Ascending aorta (tissue), 2 donors: ENCODE results near the gene SF3B4. TPM values are rescaled to one million over a fixed set of nuclear protein-coding genes. Genes with fewer than 3 reads are reported as not detected.
"Not testable (repeated sequence)": the region's sequence is repeated elsewhere in the genome, so short reads cannot be mapped to it uniquely, and the experiment has no call there.

Experiments
- DNase-seq, 2 donors: peaks; one replicate each; pipeline ENCODE4 v3.0.0-alpha.2; 2019; ENCODE audit warnings: low spot score in 2 of 2
- H3K27ac ChIP-seq, 2 donors: fragments of 200-600 bp; sonication (generic); one replicate each; pipeline ENCODE4 v1.5.1; 2016 to 2017; ENCODE audit warnings: mild to moderate bottlenecking in 1 of 2
- H3K27me3 ChIP-seq: fragments of 200-600 bp; sonication (generic); one replicate; pipeline ENCODE4 v1.5.1; 2017
- H3K36me3 ChIP-seq, 2 donors: fragments of 200-600 bp; sonication (generic); one replicate each; pipeline ENCODE4 v1.5.1; 2016
- H3K4me1 ChIP-seq, 2 donors: fragments of 200-600 bp; sonication (generic); one replicate each; pipeline ENCODE4 v1.5.1; 2016 to 2017; ENCODE audit warnings: mild to moderate bottlenecking in 1 of 2
- H3K4me3 ChIP-seq, 2 donors: fragments of 200-600 bp; sonication (generic); one replicate each; pipeline ENCODE4 v1.5.1; 2016 to 2017; ENCODE audit warnings: mild to moderate bottlenecking in 1 of 2
- H3K9me3 ChIP-seq, 2 donors: fragments of 200-600 bp; sonication (generic); one replicate each; pipeline ENCODE4 v1.5.1; 2016
- intact Hi-C: fragments of 100-400 bp; cut with DNase I; formaldehyde crosslinking; loops from one replicate; pipeline ENCODE4 v1.15.1; 2023
- total RNA-seq: library from RNA; depleted of rRNA; stranded (reverse); fragments of >200 nt; gene quantifications from one replicate; pipeline ENCODE4 v1.1.0, GENCODE V29; 2016
- TF ChIP-seq, protein P1 (sequence below), 3 experiments: fragments of 200-600 bp in 2 of 3; fragments of 450-650 bp in 1 of 3; sonication (generic) in 2 of 3; IDR thresholded peaks; one replicate each; pipeline ENCODE4 v1.5.1; 2016 to 2019; ENCODE audit warnings: antibody characterized with exemption in 3 of 3, mild to moderate bottlenecking in 1 of 3, moderate library complexity in 1 of 3

The SF3B4 gene
- total RNA-seq, 1 donor from 2014 or later: 87.3 TPM

DNA sequence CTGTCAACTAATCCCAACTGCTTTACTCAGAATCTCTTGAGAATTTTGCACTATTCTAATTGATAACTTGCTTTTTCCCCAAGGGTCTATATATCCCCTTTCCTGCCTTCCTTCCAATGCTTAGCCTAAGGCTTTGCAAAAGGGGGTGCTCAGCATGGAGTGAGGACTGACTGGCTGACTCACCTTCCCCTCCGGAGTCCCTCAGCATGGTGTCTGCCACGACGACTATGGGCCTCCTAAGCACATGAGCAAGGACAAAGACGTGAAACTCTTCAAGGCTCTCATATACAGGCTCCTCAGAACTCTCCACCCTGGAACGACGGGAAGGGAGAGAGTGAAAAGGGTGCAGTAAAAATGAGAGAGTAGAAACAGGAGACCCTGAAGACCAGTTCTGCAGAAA, 22.3 kb upstream of the SF3B4 start:
- no peak for DNase-seq
- H3K36me3 ChIP-seq: peaks cover 49 to 53% of the 10 kb centered on the region in 2 donors
- no peaks in the 10 kb centered on the region for H3K27me3 ChIP-seq
- H3K4me3 ChIP-seq: no peak overlapping the region
- TF ChIP-seq, protein P1, sequence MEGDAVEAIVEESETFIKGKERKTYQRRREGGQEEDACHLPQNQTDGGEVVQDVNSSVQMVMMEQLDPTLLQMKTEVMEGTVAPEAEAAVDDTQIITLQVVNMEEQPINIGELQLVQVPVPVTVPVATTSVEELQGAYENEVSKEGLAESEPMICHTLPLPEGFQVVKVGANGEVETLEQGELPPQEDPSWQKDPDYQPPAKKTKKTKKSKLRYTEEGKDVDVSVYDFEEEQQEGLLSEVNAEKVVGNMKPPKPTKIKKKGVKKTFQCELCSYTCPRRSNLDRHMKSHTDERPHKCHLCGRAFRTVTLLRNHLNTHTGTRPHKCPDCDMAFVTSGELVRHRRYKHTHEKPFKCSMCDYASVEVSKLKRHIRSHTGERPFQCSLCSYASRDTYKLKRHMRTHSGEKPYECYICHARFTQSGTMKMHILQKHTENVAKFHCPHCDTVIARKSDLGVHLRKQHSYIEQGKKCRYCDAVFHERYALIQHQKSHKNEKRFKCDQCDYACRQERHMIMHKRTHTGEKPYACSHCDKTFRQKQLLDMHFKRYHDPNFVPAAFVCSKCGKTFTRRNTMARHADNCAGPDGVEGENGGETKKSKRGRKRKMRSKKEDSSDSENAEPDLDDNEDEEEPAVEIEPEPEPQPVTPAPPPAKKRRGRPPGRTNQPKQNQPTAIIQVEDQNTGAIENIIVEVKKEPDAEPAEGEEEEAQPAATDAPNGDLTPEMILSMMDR (IDR thresholded peaks at IDR 0.05): no peak
- no peaks in the 10 kb centered on the region for H3K4me1 ChIP-seq
- intact Hi-C loops: no loop called here
- no peaks in the 10 kb centered on the region for H3K9me3 ChIP-seq
- no peak overlapping the region for H3K27ac ChIP-seq

DNA sequence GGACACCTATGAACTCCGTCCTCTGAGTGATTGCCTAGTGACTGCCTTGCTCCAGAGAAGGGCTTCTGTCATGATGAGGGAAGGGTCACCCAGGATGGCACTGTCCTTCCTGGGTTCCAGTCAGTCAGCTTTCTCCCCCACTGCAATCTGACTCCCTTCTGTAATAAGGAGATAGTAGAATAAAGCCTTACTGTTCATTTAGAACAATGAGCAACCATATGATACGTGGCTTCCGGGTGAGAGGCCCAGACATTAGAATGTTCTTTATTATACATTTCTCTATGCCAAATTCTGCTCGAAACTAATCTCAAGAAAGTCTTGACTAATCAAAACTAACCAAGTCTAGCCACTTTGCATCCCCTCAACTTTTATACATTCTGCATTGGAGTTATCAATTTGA, 17.6 kb upstream of the SF3B4 start:
- TF ChIP-seq, protein P1 (IDR thresholded peaks at IDR 0.05): no peak
- H3K27ac ChIP-seq: no peak overlapping the region
- H3K27me3 ChIP-seq: no peaks in the 10 kb centered on the region
- no peaks in the 10 kb centered on the region for H3K4me1 ChIP-seq
- H3K4me3 ChIP-seq: no peak overlapping the region
- intact Hi-C loops: no loop called here
- H3K9me3 ChIP-seq: no peaks in the 10 kb centered on the region
- DNase-seq: no peak
- H3K36me3 ChIP-seq: peaks cover 58 to 67% of the 10 kb centered on the region in 2 donors

DNA sequence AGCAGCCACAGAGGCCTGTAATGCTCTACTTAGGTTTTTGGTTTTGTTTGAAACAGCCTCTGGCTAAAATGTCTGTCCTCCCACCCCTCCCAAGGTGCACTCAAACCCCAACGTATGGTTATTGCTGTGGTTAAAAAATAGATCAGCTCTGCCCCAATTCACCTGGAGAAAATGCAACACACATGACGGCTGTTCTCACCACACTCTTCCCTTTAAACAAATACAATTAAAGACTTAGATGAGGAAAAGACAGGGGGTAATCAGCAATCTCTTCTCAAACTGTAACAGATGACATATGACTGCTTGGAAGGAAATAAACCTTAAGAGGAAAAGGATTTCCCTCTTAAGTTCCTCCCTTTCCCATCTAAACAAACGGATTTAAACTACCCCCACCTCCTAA, 15.3 kb upstream of the SF3B4 start:
- Histone ChIP-seq H3K4me1 (peaks cover under 1 to 12% of the 10 kb centered on the region in 2 donors), H3K9me3 (no peaks in the 10 kb centered on the region), H3K36me3 (peaks cover 40 to 44% of the 10 kb centered on the region in 2 donors), H3K27me3 (no peaks in the 10 kb centered on the region), H3K27ac (peak overlapping the region in 1 of 2 donors; percentile 23), H3K4me3 (no peak overlapping the region)
- intact Hi-C loops: no loop called here
- TF ChIP-seq, protein P1 (IDR thresholded peaks at IDR 0.05): no peak
- DNase-seq: no peak

DNA sequence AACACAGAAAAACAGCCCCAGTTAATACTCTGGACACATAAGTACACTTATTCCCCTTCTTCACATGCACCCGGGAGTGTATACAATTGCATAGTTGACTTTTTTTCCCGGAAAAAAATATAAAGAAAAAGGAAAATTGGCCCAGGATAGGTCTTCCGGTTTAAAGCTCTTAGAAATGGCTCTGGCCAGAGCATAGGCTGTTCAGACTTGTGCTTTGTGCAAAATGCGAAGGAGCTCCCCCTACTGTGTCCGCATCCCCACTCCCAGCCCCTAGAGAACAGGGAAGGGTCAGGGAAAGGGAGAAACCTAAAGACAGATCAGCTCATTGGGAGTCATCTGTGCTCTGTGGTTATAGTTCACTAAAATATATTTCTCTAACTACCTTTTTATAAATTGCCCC, 14.6 kb upstream of the SF3B4 start:
- no peak for DNase-seq
- TF ChIP-seq, protein P1 (IDR thresholded peaks at IDR 0.05): peak in 2 of 3 experiments; percentile 24 to 46
- Histone ChIP-seq H3K36me3 (peaks cover 36 to 37% of the 10 kb centered on the region in 2 donors), H3K4me3 (no peak overlapping the region), H3K9me3 (no peaks in the 10 kb centered on the region), H3K27ac (peak overlapping the region in 1 of 2 donors; percentile 41), H3K4me1 (peaks cover 5 to 19% of the 10 kb centered on the region in 2 donors), H3K27me3 (no peaks in the 10 kb centered on the region)
- intact Hi-C loops: no loop called here

DNA sequence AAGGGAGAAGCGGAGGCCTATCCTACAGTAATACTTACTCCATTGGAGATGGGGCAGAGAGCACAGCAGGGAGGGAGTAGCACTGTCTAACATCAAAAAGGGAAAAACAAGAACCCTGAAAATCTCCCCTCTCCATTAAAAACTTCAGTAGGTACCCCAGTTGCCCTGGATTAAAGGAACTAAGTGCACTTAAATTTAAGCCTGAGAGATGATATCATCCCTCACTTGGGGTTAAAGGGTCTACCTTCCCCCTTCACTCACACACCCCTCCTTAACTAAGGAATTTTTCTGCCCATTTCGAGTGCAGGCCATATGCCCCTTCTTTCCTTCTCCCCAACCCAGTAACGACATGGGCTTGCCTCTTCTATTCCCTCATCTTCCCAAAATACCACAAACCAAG, 12.8 kb upstream of the SF3B4 start:
- H3K4me1 ChIP-seq: peaks cover 5 to 25% of the 10 kb centered on the region in 2 donors
- no peak overlapping the region for H3K4me3 ChIP-seq
- peak overlapping the region; percentile 82 to 96 for H3K27ac ChIP-seq
- no peak for DNase-seq
- peaks cover 19 to 20% of the 10 kb centered on the region in 2 donors for H3K36me3 ChIP-seq
- no peaks in the 10 kb centered on the region for H3K9me3 ChIP-seq
- H3K27me3 ChIP-seq: no peaks in the 10 kb centered on the region
- TF ChIP-seq, protein P1 (IDR thresholded peaks at IDR 0.05): no peak
- intact Hi-C loops: no loop called here

DNA sequence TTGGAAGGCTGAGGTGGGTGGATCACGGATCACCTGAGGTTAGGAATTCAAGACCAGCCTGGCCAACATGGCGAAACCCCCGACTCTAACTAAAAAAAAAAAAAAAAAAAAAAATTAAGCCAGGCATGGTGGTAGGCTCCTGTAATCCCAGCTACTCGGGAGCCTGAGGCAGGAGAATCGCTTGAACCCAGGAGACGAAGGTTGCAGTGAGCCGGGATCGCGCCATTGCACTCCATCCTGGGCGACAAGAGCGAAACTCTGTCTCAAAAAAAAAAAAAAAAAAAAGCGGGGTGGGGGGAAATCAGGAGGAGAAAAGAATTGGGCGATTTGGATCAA, 11.0 kb upstream of the SF3B4 start:
- Histone ChIP-seq H3K4me1 (peaks cover 5 to 27% of the 10 kb centered on the region in 2 donors), H3K27ac (peak overlapping the region; percentile 82 to 96), H3K4me3 (peak overlapping the region; percentile 38 to 59)
- H3K9me3 ChIP-seq, H3K36me3 ChIP-seq, DNase-seq, H3K27me3 ChIP-seq: not testable (repeated sequence)
- intact Hi-C loops: loop anchor here (1.0 to 2.0 kb wide), 2 partner anchors 11 to 20 kb away; partner anchors contain the start of gene SF3B4
